Astrocyte (in vitro differentiated cells and primary cell): ENCODE results near the gene CASP3. TPM values are rescaled to one million over a fixed set of nuclear protein-coding genes. Genes with fewer than 3 reads are reported as not detected.
"Not testable (repeated sequence)": the region's sequence is repeated elsewhere in the genome, so short reads cannot be mapped to it uniquely, and the experiment has no call there.

ENCODE experiments used
- DNase-seq: peaks from one replicate; pipeline ENCODE4 v3.0.0-alpha.2; 2010; ENCODE audit warnings: low read depth
- FAIRE-seq: peaks from 2 replicates; lab custom pipeline; 2011; peaks lifted over from hg19 to GRCh38; lab: Jason Lieb, UNC
- H2AFZ ChIP-seq: 2 replicates; pipeline ENCODE4 v1.6.0; 2012; ENCODE audit warnings: low read depth, low read length, inconsistent platforms
- H3K27ac ChIP-seq: 2 replicates; pipeline ENCODE4 v1.5.1; 2011; ENCODE audit warnings: low read depth, low read length, inconsistent platforms
- H3K27me3 ChIP-seq: 2 replicates; pipeline ENCODE4 v1.6.0; 2011; ENCODE audit warnings: low read length, inconsistent platforms; ENCODE audit not compliant: insufficient read depth
- H3K36me3 ChIP-seq: 2 replicates; pipeline ENCODE4 v1.5.1; 2011; ENCODE audit warnings: low read length, inconsistent platforms; ENCODE audit not compliant: insufficient read depth
- H3K4me1 ChIP-seq: 2 replicates; pipeline ENCODE4 v1.5.1; 2011; ENCODE audit warnings: low read length, inconsistent platforms; ENCODE audit not compliant: insufficient read depth
- H3K4me2 ChIP-seq: 2 replicates; pipeline ENCODE4 v1.6.0; 2012; ENCODE audit warnings: low read length, inconsistent platforms
- H3K4me3 ChIP-seq: 2 replicates; pipeline ENCODE4 v1.5.1; 2011; ENCODE audit warnings: low read depth, mild to moderate bottlenecking, low read length, inconsistent platforms; ENCODE audit not compliant: insufficient read depth
- H3K79me2 ChIP-seq: 2 replicates; pipeline ENCODE4 v1.6.0; 2012; ENCODE audit warnings: mild to moderate bottlenecking, low read length, inconsistent platforms; ENCODE audit not compliant: insufficient read depth
- H3K9ac ChIP-seq: 2 replicates; pipeline ENCODE4 v1.6.0; 2012; ENCODE audit warnings: mild to moderate bottlenecking, low read length, inconsistent platforms
- H3K9me3 ChIP-seq: 2 replicates; pipeline ENCODE4 v1.5.1; 2012; ENCODE audit warnings: low read depth, mild to moderate bottlenecking, low read length, inconsistent platforms; ENCODE audit not compliant: insufficient read depth
- H4K20me1 ChIP-seq: 2 replicates; pipeline ENCODE4 v1.6.0; 2012; ENCODE audit warnings: low read length, inconsistent platforms; ENCODE audit not compliant: insufficient read depth
- H3K27ac Mint-ChIP-seq: one replicate; pipeline ENCODE4 v1.8.0; 2021; ENCODE audit warnings: mild to moderate bottlenecking, mixed read lengths; ENCODE audit not compliant: unreplicated experiment
- H3K27me3 Mint-ChIP-seq: one replicate; pipeline ENCODE4 v1.8.0; 2021; ENCODE audit warnings: low read depth, mixed read lengths; ENCODE audit not compliant: unreplicated experiment
- H3K36me3 Mint-ChIP-seq: one replicate; pipeline ENCODE4 v1.8.0; 2021; ENCODE audit warnings: low read depth, mixed read lengths; ENCODE audit not compliant: unreplicated experiment
- H3K4me1 Mint-ChIP-seq: one replicate; pipeline ENCODE4 v1.8.0; 2021; ENCODE audit warnings: low read depth, mixed read lengths; ENCODE audit not compliant: unreplicated experiment
- H3K4me3 Mint-ChIP-seq: one replicate; pipeline ENCODE4 v1.8.0; 2021; ENCODE audit warnings: mild to moderate bottlenecking, moderate library complexity, mixed read lengths; ENCODE audit not compliant: unreplicated experiment
- H3K9me3 Mint-ChIP-seq: one replicate; pipeline ENCODE4 v1.8.0; 2021; ENCODE audit warnings: mild to moderate bottlenecking, mixed read lengths; ENCODE audit not compliant: unreplicated experiment
- EZH2 ChIP-seq: IDR thresholded peaks from 2 replicates; pipeline ENCODE4 v1.6.1; 2012; ENCODE audit warnings: mild to moderate bottlenecking, low read length, inconsistent platforms; ENCODE audit not compliant: insufficient read depth
- total RNA-seq: library from RNA; stranded (reverse); gene quantifications from 2 replicates; pipeline ENCODE4 v1.2.1, GENCODE V29; 2021
- TF ChIP-seq, protein P1 (sequence below): IDR thresholded peaks from 2 replicates; pipeline ENCODE4 v1.5.1; 2011; ENCODE audit warnings: low read depth, mild to moderate bottlenecking, inconsistent platforms, low read length, moderate library complexity; ENCODE audit not compliant: insufficient read depth

The CASP3 gene
- total RNA-seq, 1 donor from 2014 or later: 44.8 TPM

DNA sequence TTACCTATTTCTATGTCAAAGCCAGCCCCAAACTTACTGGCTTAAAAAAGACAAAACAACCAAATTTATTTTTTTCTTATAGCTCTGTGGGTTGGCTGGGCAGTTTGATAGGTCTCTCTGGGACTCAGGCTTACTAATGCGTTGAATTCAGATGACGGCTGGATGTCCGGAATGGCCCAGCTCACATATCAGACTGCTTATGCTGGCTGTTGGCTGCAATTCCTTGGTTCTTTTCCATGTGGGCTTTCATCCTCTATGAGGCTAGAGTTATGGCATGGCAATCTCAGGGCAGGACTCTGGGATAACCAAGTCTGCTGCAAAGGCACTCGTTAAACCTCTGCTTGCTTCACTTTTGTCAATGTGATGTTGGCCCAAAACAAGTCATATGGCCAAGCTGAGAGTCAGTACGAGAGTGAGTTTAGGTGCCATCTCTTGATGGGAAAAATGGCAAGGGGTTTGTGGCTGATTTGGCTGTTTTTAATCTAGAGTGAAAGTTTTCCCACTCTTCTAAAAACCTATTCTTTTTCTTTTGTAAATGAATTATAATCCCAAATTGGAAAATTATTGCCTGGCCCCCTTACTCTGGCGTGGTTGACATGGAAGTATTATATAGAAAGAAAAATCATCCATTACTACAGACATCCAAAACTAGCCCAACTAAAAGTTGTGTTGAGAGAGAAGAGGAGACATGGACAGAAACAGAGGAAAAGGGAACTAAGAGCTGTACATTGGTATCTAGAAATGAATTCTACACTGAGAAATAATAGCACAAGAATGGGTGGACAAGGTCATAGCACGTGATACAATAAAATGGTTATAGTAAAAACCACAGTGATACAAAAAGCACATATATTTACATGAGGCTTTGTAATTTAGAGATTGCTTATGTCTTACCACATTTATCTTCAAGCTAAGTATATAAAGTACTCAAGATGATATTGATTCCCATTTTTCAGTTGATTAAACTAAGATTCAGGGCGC lies 6.9 kb upstream of the CASP3 start:
- H3K27me3 Mint-ChIP-seq: no peaks in the 10 kb centered on the region
- H3K27ac ChIP-seq: no peak overlapping the region
- no peak overlapping the region for H3K9ac ChIP-seq
- no peak overlapping the region for H3K4me3 ChIP-seq
- no peak overlapping the region for H3K27ac Mint-ChIP-seq
- no peaks in the 10 kb centered on the region for H4K20me1 ChIP-seq
- no peaks in the 10 kb centered on the region for H3K36me3 Mint-ChIP-seq
- H3K79me2 ChIP-seq: no peaks in the 10 kb centered on the region
- H3K9me3 ChIP-seq: no peaks in the 10 kb centered on the region
- H3K4me1 Mint-ChIP-seq: peaks cover 2% of the 10 kb centered on the region
- H3K4me3 Mint-ChIP-seq: no peak overlapping the region
- DNase-seq: no peak
- H3K4me1 ChIP-seq: no peaks in the 10 kb centered on the region
- no peaks in the 10 kb centered on the region for H3K9me3 Mint-ChIP-seq
- H3K27me3 ChIP-seq: no peaks in the 10 kb centered on the region
- no peaks in the 10 kb centered on the region for H3K36me3 ChIP-seq
- H3K4me2 ChIP-seq: no peak overlapping the region
- peak; percentile 9 for FAIRE-seq
- no peak overlapping the region for H2AFZ ChIP-seq
- no peak for TF ChIP-seq EZH2
- TF ChIP-seq, protein P1, sequence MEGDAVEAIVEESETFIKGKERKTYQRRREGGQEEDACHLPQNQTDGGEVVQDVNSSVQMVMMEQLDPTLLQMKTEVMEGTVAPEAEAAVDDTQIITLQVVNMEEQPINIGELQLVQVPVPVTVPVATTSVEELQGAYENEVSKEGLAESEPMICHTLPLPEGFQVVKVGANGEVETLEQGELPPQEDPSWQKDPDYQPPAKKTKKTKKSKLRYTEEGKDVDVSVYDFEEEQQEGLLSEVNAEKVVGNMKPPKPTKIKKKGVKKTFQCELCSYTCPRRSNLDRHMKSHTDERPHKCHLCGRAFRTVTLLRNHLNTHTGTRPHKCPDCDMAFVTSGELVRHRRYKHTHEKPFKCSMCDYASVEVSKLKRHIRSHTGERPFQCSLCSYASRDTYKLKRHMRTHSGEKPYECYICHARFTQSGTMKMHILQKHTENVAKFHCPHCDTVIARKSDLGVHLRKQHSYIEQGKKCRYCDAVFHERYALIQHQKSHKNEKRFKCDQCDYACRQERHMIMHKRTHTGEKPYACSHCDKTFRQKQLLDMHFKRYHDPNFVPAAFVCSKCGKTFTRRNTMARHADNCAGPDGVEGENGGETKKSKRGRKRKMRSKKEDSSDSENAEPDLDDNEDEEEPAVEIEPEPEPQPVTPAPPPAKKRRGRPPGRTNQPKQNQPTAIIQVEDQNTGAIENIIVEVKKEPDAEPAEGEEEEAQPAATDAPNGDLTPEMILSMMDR: no peak

GRCh38 chr4:184653650-184654049 lies 4.4 kb upstream of the CASP3 start:
- H3K36me3 ChIP-seq: no peaks in the 10 kb centered on the region
- Mint-ChIP-seq H3K4me1 (peaks cover 6% of the 10 kb centered on the region), H3K9me3 (no peaks in the 10 kb centered on the region), H3K4me3 (no peak overlapping the region), H3K27ac (no peak overlapping the region), H3K36me3 (no peaks in the 10 kb centered on the region), H3K27me3 (no peaks in the 10 kb centered on the region)
- H3K9me3 ChIP-seq: no peaks in the 10 kb centered on the region
- peak overlapping the region; percentile 59 for H3K4me2 ChIP-seq
- H3K27me3 ChIP-seq: no peaks in the 10 kb centered on the region
- peak; percentile 35 for DNase-seq
- TF ChIP-seq, protein P1: no peak
- no peak for TF ChIP-seq EZH2
- H3K79me2 ChIP-seq: peaks cover 18% of the 10 kb centered on the region
- H3K4me1 ChIP-seq: peaks cover 9% of the 10 kb centered on the region
- H3K4me3 ChIP-seq: no peak overlapping the region
- peak; percentile 23 for FAIRE-seq
- no peak overlapping the region for H3K9ac ChIP-seq
- no peak overlapping the region for H3K27ac ChIP-seq
- no peak overlapping the region for H2AFZ ChIP-seq
- H4K20me1 ChIP-seq: no peaks in the 10 kb centered on the region

GRCh38 chr4:184652681-184653080 lies 3.4 kb upstream of the CASP3 start:
- not testable (repeated sequence) for H3K4me1 Mint-ChIP-seq, FAIRE-seq, H3K4me2 ChIP-seq, H3K27me3 Mint-ChIP-seq, DNase-seq, H3K4me3 Mint-ChIP-seq, H3K9me3 ChIP-seq, H3K27me3 ChIP-seq, H3K36me3 ChIP-seq, H4K20me1 ChIP-seq, H3K27ac Mint-ChIP-seq, H3K27ac ChIP-seq, H2AFZ ChIP-seq, H3K9ac ChIP-seq, H3K9me3 Mint-ChIP-seq, H3K4me3 ChIP-seq, H3K36me3 Mint-ChIP-seq
- Histone ChIP-seq H3K79me2 (peaks cover 27% of the 10 kb centered on the region), H3K4me1 (peaks cover 16% of the 10 kb centered on the region)
